Measurements from ENCODE around the gene MACROH2A1. TPM values are rescaled to one million over a fixed set of nuclear protein-coding genes. Genes with fewer than 3 reads are reported as not detected.

Gene MACROH2A1
- total and polyA plus RNA-seq, 2 of the 4 experiments (the other 2 are of a cell fraction): 122 to 126 TPM

- peaks cover 39% of the 10 kb centered on the region for H3K36me3 ChIP-seq (ENCODE audit: control insufficient read depth, insufficient read depth, low read length)
These were observed 27.3 kb downstream of the MACROH2A1 start for GRCh38 chr5:135371622-135372232.

More at GRCh38 chr5:135371622-135372232, 27.3 kb downstream of the MACROH2A1 start:
- ChIA-PET CTCF (interaction anchor here (0.6 to 0.9 kb wide), 2 partner anchors 54 to 464 kb away, joined by 3 read pairs; no protein-coding TSS in a partner anchor), POLR2A (ENCODE audit: unreplicated experiment) (no interaction called here)
- H3K79me1 ChIP-seq (ENCODE audit: low read depth in 1 of 2, low read length in 2 of 2): peaks cover 64 to 92% of the 10 kb centered on the region in 2 experiments
- WGBS, 2 experiments (ENCODE audit: extremely low coverage in 2 of 2, insufficient read length in 1 of 2): no CpG with 5 or more reads among the region's 4 CpGs
- peak overlapping the region; percentile 23; the same call in 1 of the 3 replicates for H2BK15ac ChIP-seq (ENCODE audit: low read depth, low read length)
- H3K14ac ChIP-seq (replicated peaks; ENCODE audit: low read depth, low read length): peak overlapping the region; percentile 70; the same call in 1 of the 2 replicates
- no peak overlapping the region for H2AK9ac ChIP-seq (replicated peaks; ENCODE audit: low read depth, low read length, poor library complexity)
- H3K4me2 ChIP-seq (ENCODE audit: low read depth, low read length): peak overlapping the region; percentile 59
- peaks cover 60% of the 10 kb centered on the region for H3K9me1 ChIP-seq (ENCODE audit: insufficient read depth, low read length)
- H2AK5ac ChIP-seq (ENCODE audit: low read depth, low read length): peak overlapping the region; percentile 76; the same call in 1 of the 2 replicates
- H3K4me3 ChIP-seq (ENCODE audit: insufficient read depth, low read depth, low read length): no peak overlapping the region
- TF ChIP-seq CHD1 (IDR thresholded peaks at IDR 0.05; ENCODE audit: low read depth, low read length) (no peak), RCOR1 (IDR thresholded peaks at IDR 0.05; ENCODE audit: insufficient replicate concordance, low read length) (no peak), USF2 (IDR thresholded peaks at IDR 0.05; ENCODE audit: low read depth, low read length) (no peak), NFE2L2 (IDR thresholded peaks at IDR 0.05; ENCODE audit: low read depth, low read length) (no peak), RAD21 (IDR thresholded peaks at IDR 0.05; ENCODE audit: low read length) (no peak), MAFK (IDR thresholded peaks at IDR 0.05; ENCODE audit: low read depth, low read length) (no peak), FOS (IDR thresholded peaks at IDR 0.05; ENCODE audit: low read depth, low read length) (no peak), MXI1 (IDR thresholded peaks at IDR 0.05; ENCODE audit: borderline replicate concordance, low read depth, low read length) (no peak)
- DNase-seq: peak; percentile 74
- BruUV-seq (replicated peaks): no TSS peak
- peak overlapping the region in 1 of 2 experiments; percentile 41; a peak in 2 of 4 replicates for H4K8ac ChIP-seq (ENCODE audit: low read depth in 2 of 2, low read length in 2 of 2)
- intact Hi-C loops (cut with micrococcal nuclease): no loop called here
- H3K9me3 ChIP-seq (ENCODE audit: control insufficient read depth, insufficient read depth, low read length): no peaks in the 10 kb centered on the region
- peaks cover 51% of the 10 kb centered on the region for H3K4me1 ChIP-seq (ENCODE audit: control insufficient read depth, insufficient read depth, low read length)
- peak overlapping the region; percentile 40 for H2BK5ac ChIP-seq (ENCODE audit: low read depth, low read length, poor library complexity, severe bottlenecking)
- no peaks in the 10 kb centered on the region for H3K27me3 ChIP-seq (ENCODE audit: control insufficient read depth, insufficient read depth, low read length)
- no peak overlapping the region for H3K56ac ChIP-seq (ENCODE audit: extremely low read depth, insufficient read depth, low read length)
- H3K9ac ChIP-seq (ENCODE audit: low read depth, low read length): no peak overlapping the region
- H2BK120ac ChIP-seq (ENCODE audit: low read depth, low read length): peak overlapping the region; percentile 10
- H2BK20ac ChIP-seq (ENCODE audit: low read depth, low read length): peak overlapping the region; percentile 8; the same call in 1 of the 2 replicates
- ATAC-seq (ENCODE audit: low read depth): peak; percentile 64
- H4K91ac ChIP-seq (ENCODE audit: insufficient read depth, low read depth, low read length): peak overlapping the region; percentile 72
- in situ Hi-C loops (cut with MboI; ENCODE audit: low sequenced_read_pairs): no loop called here
- peak overlapping the region; percentile 70 for H3K18ac ChIP-seq (ENCODE audit: low read depth, low read length)
- no peak overlapping the region for H2AFZ ChIP-seq (replicated peaks; ENCODE audit: low read length, poor library complexity)
- H3K27ac ChIP-seq (ENCODE audit: insufficient read depth, low read length): peak overlapping the region; percentile 69; the same call in 1 of the 2 replicates
- peak overlapping the region; percentile 44; the same call in 1 of the 2 replicates for H3K23ac ChIP-seq (ENCODE audit: low read depth, low read length)
- peaks cover 37% of the 10 kb centered on the region for H4K20me1 ChIP-seq (ENCODE audit: insufficient read depth, low read length)
- dilution Hi-C loops (cut with HindIII; ENCODE audit: low sequenced_read_pairs, unreplicated experiment): no loop called here
- H4K5ac ChIP-seq (ENCODE audit: low read depth, low read length): peak overlapping the region; percentile 44; the same call in 1 of the 2 replicates
- H3K4ac ChIP-seq (ENCODE audit: low read depth, low read length): peak overlapping the region; percentile 47

Data from IMR-90 (cell line).